ENCODE results near the gene UPF2.

UPF2 gene

GRCh38 chr10:12042409-12042796, 206 bp downstream of the UPF2 start:
- no peak for TF ChIP-seq CTCF (IDR thresholded peaks at IDR 0.05; ENCODE audit: insufficient read depth, low read depth, low read length, missing control alignments)
- peak; percentile 54 for DNase-seq (ENCODE audit: low read depth)
- peak overlapping the region; percentile 83 for H3K4me3 ChIP-seq (ENCODE audit: low read depth, low read length)

- peak; percentile 82 for DNase-seq (ENCODE audit: low read depth)
- no peak for TF ChIP-seq CTCF (IDR thresholded peaks at IDR 0.05; ENCODE audit: insufficient read depth, low read depth, low read length, missing control alignments)
- H3K4me3 ChIP-seq (ENCODE audit: low read depth, low read length) = peak overlapping the region; percentile 83
Observed at GRCh38 chr10:12041766-12042408, 722 bp downstream of the UPF2 start.

GRCh38 chr10:12036073-12036655, 6.4 kb downstream of the UPF2 start:
- no peak overlapping the region for H3K4me3 ChIP-seq (ENCODE audit: low read depth, low read length)
- no peak for DNase-seq (ENCODE audit: low read depth)
- TF ChIP-seq CTCF (IDR thresholded peaks at IDR 0.05; ENCODE audit: insufficient read depth, low read depth, low read length, missing control alignments) = no peak

GRCh38 chr10:12031404-12031803, 11.2 kb downstream of the UPF2 start:
- no peak overlapping the region for H3K4me3 ChIP-seq (ENCODE audit: low read depth, low read length)
- no peak for TF ChIP-seq CTCF (IDR thresholded peaks at IDR 0.05; ENCODE audit: insufficient read depth, low read depth, low read length, missing control alignments)
- DNase-seq (ENCODE audit: low read depth) = no peak

- peak; percentile 40 for DNase-seq (ENCODE audit: low read depth)
- H3K4me3 ChIP-seq (ENCODE audit: low read depth, low read length) = no peak overlapping the region
- TF ChIP-seq CTCF (IDR thresholded peaks at IDR 0.05; ENCODE audit: insufficient read depth, low read depth, low read length, missing control alignments) = no peak
Observed at GRCh38 chr10:12027539-12027938, 15.1 kb downstream of the UPF2 start.

GRCh38 chr10:12025591-12025990, 17.0 kb downstream of the UPF2 start:
- TF ChIP-seq CTCF (IDR thresholded peaks at IDR 0.05; ENCODE audit: insufficient read depth, low read depth, low read length, missing control alignments) = no peak
- DNase-seq (ENCODE audit: low read depth) = no peak
- H3K4me3 ChIP-seq (ENCODE audit: low read depth, low read length) = no peak overlapping the region

Data from GM12865 (cell line).